Right lung (tissue), 5 donors: ENCODE results near the gene RNU1-3. TPM values are rescaled to one million over a fixed set of nuclear protein-coding genes. Genes with fewer than 3 reads are reported as not detected.

Experiments used
- DNase-seq, 2 donors: peaks; one replicate each; pipeline ENCODE4 v3.0.0-alpha.2; 2013
- polyA plus RNA-seq, 5 donors: library from polyadenylated mRNA; unstranded; fragments of 120-200 nt; gene quantifications; one replicate each; pipeline versions ENCODE4 v1.2.1 to v1.2.3, GENCODE V29; 2013; ENCODE audit warnings: inconsistent platforms in 1 of 5, low replicate concordance in 1 of 5; ENCODE audit not compliant: insufficient read length in 5 of 5, insufficient read depth in 1 of 5

Gene RNU1-3
- polyA plus RNA-seq, 5 donors, result 1.3 to 2.7 TPM; not detected in 3

- no peak for DNase-seq
These were observed 45.5 kb downstream of the RNU1-3 start for GRCh38 chr1:16621300-16621658.

- DNase-seq, result peak in 1 of 2 donors; percentile 53
These were observed 46.8 kb downstream of the RNU1-3 start for GRCh38 chr1:16619803-16620501.

DNA sequence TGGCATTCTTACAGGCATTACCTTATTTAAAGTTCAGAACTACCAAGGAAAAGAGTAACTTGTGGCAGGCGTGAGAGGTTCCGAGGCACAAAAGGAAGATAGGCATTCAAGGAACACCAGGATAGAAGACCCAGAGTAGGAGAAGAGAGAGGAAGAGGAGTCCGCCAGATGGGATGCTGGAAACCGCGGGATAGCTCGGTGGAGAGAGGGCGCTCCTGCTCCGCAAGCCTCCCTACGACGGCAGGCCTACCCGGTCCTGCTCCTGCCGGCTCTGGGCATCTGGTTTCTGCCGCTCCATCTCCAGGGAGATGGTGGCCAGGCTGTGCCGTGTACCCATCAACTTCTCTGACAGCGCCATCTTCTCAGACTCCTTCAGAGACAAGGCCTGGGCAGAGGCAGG lies 48.0 kb downstream of the RNU1-3 start:
- no peak for DNase-seq

DNA sequence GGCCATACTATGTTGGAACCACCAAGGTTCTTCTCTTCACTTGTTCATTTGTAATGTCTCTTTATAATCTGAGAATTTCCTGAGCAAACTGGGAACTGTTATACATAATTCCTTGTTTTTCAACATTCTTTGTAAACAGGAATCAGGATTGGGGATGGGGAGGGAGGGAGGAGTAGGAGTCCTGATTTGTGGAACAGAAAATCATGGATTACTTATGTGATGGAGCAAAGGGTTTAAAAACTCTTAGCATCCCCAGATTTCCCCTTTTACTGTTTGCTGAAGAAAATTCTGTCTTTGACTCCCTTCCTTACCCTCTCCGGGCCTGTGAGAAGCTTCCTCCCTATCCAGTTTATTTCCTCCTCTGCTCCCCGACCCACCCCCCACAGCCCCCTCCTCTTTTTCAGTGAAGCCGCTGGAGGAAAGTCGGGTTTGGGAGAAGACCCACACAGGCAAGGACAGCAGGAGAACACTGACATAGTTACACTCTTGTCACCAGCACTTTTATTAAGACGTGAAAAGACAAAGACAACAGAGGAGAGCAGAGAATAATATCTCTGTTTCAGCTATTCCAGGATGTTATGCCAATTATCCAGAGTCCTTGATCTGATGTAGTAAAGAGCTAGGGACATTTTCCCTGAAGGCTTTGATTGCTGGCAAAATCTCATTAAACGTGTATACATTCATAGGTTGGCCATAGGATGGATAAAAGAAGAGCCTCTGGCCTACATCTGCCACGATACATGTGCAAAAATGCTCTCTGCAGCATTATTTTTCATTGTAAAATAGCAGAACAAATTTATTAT lies 48.8 kb downstream of the RNU1-3 start:
- no peak for DNase-seq

DNA sequence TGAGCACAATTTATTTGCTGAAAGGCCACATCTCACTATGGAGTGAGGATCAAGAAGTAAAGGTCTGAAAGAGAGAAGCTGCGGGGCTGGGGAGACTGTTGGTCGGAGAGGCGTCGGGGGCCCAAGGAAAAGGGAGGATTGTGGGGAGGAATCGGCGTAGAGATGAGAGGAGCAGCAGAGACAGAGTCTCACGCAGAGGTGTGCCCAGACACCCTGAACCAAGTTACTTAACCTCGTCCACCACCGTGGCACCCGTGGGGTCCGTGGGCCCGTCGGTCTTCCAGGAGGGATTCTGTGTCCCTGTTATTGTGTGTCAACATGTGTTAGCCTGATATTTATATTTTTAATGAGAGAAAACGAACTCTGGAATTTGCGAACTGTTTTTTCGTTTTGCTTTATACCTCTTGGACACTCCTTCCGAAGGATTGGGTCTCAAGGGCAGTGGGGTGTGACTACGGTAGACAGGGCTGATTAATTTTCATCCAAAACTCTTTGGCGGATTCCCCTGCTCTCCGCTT lies 49.6 kb downstream of the RNU1-3 start:
- DNase-seq, result no peak

Other genes with a start within 250 kb of the RNU1-3 start
- under 1 TPM; 0.08 to 0.50 (median 0.33) TPM for gene SPATA21, start 229.5 kb downstream of the RNU1-3 start, polyA plus RNA-seq
- gene NECAP2, start 226.2 kb downstream of the RNU1-3 start, polyA plus RNA-seq, result 10 to 100 TPM; 74.2 to 84.1 (median 79.4) TPM
- gene RNU1-1, start 152.7 kb downstream of the RNU1-3 start, polyA plus RNA-seq, result 1 to 10 TPM in 2 of 5 donors, not detected in 3; 1.3 to 2.7 TPM
- gene NBPF1, start 53.4 kb downstream of the RNU1-3 start, polyA plus RNA-seq, result 100 to 1,000 TPM in 3 of 5 donors, 10 to 100 TPM in 2; 81.9 to 115 (median 106) TPM
- gene RNU1-4, start 73.6 kb upstream of the RNU1-3 start, polyA plus RNA-seq, result 1 to 10 TPM in 2 of 5 donors, not detected in 3; 1.3 to 2.7 TPM
- 1 to 10 TPM in 2 of 5 donors, not detected in 3; 1.3 to 2.7 TPM for gene RNU1-2, start 229.0 kb upstream of the RNU1-3 start, polyA plus RNA-seq